NT2/D1 (cell line): ENCODE results near the gene ZBTB43.

ENCODE experiments used
- SUZ12 ChIP-seq: IDR thresholded peaks from 2 replicates; pipeline ENCODE4 v1.6.1; 2011; ENCODE audit not compliant: insufficient read length, insufficient read depth; ENCODE audit errors: extremely low read depth
- YY1 ChIP-seq: IDR thresholded peaks from 2 replicates; pipeline ENCODE4 v1.6.1; 2011; ENCODE audit not compliant: insufficient read length, insufficient read depth
- ZNF274 ChIP-seq: IDR thresholded peaks from 2 replicates; pipeline ENCODE4 v1.6.1; 2011; ENCODE audit warnings: mild to moderate bottlenecking, low read depth, low read length

DNA sequence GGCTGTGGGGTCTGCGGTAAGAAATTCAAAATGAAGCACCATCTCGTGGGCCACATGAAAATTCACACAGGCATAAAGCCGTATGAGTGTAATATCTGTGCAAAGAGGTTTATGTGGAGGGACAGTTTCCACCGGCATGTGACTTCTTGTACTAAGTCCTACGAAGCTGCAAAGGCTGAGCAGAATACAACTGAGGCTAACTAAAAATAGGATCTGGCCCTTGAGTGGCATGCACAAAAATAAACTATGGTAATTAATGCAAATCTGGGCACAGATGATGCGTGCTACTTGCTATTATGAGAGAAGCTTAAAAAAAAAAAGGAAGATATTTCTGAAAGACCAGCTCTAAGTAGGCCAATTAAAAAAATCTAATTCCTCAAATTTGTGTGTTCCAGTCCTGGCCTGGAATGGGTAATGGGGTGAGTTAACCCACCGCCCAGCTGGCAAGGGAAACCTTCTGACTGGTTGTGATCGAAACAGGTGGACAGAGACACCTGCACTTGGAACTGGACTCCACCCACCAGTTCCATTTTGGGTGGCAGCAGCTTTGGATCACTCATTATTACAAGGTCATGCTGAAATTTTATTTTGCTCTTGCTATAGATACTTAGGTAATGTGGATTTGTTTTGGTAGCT is 29.0 kb downstream of the ZBTB43 start:
- TF ChIP-seq ZNF274 (no peak), YY1 (no peak), SUZ12 (no peak)
